GM19328 (cell line): Measurements from ENCODE around the gene SYT1.

Experiments used
- ATAC-seq: cut with Tn5 transposase; IDR thresholded peaks from one replicate; pipeline ENCODE4 v1.9.1; 2021; ENCODE audit warnings: mild to moderate bottlenecking, moderate library complexity; ENCODE audit not compliant: unreplicated experiment

The SYT1 gene

GRCh38 chr12:78891646-78892353, 27.2 kb downstream of the SYT1 start:
- no peak for ATAC-seq

DNA sequence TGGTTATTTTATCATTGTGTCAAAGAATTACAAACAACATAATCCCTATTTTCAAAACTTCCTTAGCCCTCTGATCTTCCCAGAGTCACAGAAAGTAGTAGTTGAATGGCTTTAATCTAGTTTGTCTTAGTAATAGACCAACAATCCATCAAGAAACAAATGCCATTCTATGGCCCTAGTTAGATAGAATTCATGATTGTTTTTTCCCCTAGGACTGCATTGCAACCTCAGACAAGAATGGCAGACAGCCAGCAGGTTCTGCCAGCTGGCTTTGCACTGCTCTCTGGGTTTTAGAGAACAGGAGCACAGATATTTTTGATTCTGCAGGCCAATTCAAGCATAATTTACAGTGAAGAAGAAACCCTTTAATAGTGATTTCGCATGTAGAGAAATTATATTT, 33.8 kb downstream of the SYT1 start:
- no peak for ATAC-seq

DNA sequence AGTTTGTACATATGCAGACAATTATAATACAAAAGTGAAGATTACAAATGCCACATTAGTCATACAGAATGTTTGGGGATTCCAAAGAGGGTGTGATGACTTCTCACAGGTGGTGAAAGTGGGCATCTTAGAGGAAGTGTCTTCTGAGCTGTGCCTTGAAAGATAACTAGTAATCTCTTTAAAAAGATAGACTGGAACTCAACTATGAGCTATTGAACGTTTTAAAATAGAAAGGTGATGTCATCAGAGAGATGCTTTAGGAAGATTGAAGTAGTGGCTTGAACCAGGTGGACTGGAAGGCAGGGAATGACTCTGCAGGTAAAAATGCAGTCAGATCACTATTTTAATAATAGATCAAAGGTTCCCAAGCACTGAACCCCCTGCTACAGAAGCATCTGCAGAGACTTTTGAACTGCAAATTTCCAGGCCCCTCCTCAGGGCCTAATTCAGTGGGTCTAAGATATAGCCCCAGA, 50.3 kb downstream of the SYT1 start:
- ATAC-seq, result no peak

- ATAC-seq, result no peak
Observed at GRCh38 chr12:78916845-78917480, 52.4 kb downstream of the SYT1 start.

DNA sequence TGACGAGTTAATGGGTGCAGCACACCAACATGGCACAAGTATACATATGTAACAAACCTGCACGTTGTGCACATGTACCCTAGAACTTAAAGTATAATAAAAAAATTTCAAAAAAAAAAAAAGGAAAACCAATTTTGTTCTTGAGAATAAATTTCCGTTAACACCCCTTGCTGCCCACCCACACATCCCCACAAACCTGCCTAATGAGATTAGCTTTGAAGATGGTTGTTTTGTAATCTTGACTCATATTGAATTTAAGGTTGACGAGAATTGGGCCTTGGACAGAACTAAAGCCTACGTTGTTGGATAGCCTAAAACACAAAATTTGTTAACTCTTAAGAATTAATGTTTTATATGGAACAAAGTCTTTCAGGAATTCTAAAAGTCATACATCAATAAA, 52.9 kb downstream of the SYT1 start:
- no peak for ATAC-seq

DNA sequence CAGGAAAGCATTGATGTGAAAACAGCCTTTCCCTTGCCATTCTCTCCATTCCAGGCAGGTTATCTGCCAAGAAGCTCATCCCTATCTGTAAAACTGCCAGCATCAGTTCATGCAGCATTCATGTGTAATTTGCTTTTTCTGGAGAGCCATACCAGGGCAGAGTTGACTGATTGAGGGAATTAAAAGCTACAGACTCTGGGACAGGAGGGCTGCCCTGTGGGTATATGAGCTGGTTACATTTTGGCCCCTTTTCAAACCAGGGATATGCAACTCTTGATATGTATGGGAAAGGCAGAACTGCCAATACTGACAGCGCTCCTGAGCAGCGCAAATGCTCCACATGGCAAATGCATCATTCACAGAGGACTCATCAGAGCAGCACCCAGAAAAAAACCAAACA, 53.7 kb downstream of the SYT1 start:
- no peak for ATAC-seq

DNA sequence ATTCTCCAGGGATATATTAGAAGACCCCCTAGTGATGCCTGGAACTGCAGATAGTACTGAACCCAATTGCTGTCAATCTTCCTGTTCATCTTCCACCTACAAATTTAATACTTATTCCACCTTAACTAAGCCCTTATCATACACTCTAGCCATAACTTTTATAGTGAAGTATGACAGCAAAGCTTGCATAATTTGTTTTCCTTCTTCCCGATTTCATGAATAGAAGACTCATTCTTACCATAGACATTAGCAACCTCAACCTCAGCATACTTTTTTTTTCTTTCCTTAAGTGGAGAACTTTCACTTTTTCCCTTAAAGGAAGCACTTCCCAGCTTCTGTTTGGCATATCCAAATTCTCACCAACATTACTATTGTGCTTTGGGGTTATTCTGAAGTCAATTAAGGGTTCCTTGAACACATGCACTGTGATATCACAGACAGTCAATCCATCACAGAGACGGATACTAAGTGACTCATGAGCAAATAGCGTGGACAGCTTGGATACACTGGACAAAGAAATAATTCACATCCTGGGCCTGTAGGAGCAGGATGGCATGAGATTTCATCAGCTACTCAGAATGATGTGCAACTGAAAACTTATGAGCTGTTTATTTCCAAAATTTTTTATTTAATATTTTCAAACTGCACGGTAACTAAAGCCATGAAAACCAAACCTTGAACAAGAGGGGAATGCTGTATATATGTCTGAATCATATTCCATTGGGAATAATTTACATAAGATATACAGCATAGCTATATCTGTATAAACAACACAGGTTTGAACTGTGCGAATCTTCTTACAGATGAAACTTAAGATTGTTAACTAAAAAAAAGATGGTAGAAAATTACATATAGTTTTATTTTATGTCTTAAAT, 63.9 kb downstream of the SYT1 start:
- no peak for ATAC-seq

- ATAC-seq, result no peak
Observed at GRCh38 chr12:78929075-78929418, 64.5 kb downstream of the SYT1 start.

GRCh38 chr12:78931466-78931990, 67.0 kb downstream of the SYT1 start:
- no peak for ATAC-seq

- no peak for ATAC-seq
Observed at GRCh38 chr12:78933014-78933413, 68.4 kb downstream of the SYT1 start.

GRCh38 chr12:78938341-78939084, 73.9 kb downstream of the SYT1 start:
- ATAC-seq, result no peak

DNA sequence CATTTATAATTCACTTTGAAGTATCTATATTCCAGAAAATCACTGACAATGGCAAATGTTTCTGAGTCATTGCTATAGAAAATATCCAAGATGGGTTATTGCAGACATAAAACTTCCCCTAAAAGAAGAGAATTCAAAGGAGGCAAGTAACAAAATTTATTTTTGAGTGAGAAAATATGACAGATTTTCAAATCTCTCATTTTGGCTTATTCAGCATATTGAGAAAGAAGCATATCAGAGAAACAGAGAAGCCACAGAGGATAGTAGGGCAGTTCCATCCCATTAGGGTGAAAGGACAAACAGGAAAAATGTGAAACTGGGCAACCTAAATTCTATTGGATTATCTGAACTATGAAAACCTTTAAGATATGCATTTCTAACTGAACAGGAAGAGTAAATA, 85.0 kb downstream of the SYT1 start:
- no peak for ATAC-seq

GRCh38 chr12:78951803-78952551, 87.4 kb downstream of the SYT1 start:
- ATAC-seq, result no peak

DNA sequence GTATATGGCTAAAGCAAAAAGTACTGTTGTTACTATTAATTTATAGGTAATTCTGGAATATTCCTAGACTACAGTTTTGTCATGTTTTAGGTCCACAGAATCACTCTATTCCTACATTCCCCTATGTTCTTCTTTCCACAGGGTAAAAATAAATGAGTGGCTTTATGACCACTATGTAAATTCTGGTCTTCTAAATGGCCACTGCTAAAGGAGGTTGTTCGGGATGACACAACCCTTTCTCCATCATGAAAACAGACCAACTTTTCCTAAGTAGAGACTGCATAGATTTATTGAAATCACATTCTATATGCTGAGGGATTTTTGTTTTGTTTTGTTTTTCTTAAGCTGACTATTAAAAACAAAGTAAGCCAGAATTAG, 88.0 kb downstream of the SYT1 start:
- no peak for ATAC-seq

DNA sequence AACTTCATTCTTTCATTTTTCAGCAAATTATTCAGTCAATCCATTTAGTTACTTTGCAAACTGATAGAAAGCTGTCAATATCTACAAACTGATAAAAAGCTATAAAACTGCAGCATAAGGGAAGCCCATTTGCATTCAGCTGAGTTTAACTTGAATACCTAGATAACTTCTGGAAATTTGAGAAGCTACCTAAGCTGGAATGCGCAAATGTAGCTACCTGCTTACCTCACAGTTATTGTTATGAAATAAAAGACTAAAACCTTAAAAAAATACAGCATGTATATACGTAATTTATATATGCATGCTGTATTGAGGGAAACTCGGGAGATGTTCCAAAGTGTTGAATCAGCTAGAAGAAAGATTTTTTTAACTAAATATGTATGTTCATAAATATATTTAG, 94.4 kb downstream of the SYT1 start:
- no peak for ATAC-seq

DNA sequence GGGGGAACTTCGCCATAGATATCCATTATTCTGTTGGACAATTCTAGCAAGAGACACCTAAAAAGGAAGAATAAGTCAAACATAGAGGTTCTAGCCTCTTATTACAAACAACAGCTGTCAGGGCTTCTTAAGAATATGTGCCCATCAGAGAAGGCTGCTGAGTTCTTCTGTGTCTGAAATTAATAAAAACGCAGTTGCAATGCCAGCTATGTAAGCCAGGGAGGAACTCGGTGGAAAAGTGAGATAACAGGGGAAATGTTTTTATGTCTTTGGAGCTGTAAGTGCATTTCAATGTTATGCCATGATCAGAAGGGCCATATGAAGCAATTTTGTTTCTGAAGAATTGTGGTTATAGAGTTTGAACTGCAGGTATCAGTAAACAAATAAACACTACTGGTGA, 95.0 kb downstream of the SYT1 start:
- no peak for ATAC-seq

DNA sequence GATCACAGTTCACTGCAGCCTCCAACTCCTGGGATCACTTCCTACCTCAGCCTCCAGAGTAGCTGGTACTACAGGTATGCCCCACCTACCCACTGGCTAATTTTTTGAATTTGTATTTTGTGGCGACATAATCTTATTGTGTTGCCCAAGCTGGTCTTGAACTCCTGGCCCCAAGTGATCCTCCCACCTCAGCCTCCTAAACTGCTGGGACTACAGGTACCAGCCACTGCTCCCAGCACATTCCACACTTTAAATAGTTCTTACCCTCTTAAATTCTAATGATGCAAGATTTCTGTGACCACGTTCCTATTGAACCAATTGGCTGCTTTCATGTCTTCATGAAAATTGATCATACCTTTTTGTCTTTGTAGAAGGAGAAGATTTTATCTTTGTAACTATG, 96.6 kb downstream of the SYT1 start:
- no peak for ATAC-seq

DNA sequence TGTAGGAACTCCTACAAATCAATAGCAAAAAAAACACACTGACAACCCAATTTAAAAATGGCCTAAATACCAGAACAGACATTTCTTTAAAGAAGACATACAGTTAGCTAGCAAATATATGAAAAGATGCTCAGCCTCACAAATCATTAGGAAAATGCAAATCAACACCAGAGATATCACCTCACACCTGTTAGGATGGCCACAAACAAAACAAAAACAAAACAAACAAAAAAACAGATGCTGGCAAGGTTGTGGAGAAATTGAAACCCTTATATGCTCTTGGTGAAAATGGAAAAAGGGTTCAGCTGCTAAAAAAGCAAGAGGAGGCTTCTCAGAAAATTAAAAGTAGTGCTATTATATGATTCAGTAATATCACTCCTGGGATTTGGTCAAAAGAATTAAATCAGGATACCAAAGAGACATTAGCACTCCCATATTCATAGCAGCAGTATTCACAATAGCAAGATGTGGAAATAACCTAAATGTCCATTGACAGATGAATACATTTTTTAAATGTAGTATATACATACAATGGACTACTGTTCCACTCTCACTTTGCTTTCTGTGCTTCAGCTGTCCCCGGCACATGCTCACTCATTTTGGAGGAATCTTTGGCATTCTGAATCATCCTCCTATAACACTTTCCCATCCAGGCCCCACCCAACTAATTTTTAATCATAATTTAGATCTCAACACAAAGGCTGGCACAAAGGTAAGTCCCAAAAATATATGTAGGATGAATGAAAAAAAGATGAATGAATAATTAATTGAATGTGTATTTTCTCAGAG, 99.1 kb downstream of the SYT1 start:
- ATAC-seq, result no peak

- ATAC-seq, result no peak
Observed at GRCh38 chr12:78964521-78964920, 99.9 kb downstream of the SYT1 start.
